Esophagus squamous epithelium (tissue), 4 donors: ENCODE data around the gene BEND3.

ENCODE experiments used
- POLR2A ChIP-seq, 4 donors: fragments of 450-650 bp; IDR thresholded peaks; one replicate each; pipeline ENCODE4 v1.6.1; 2017; ENCODE audit warnings: antibody characterized with exemption in 4 of 4, mild to moderate bottlenecking in 4 of 4, moderate library complexity in 3 of 4
- TF ChIP-seq, protein P1 (sequence below), 6 experiments: fragments of 450-650 bp in 4 of 6; fragments of 200-600 bp in 2 of 6; sonication (generic) in 2 of 6; IDR thresholded peaks; one replicate each; pipeline ENCODE4 v1.5.1; 2016 to 2019; ENCODE audit warnings: antibody characterized with exemption in 6 of 6, mild to moderate bottlenecking in 4 of 6, moderate library complexity in 4 of 6

DNA sequence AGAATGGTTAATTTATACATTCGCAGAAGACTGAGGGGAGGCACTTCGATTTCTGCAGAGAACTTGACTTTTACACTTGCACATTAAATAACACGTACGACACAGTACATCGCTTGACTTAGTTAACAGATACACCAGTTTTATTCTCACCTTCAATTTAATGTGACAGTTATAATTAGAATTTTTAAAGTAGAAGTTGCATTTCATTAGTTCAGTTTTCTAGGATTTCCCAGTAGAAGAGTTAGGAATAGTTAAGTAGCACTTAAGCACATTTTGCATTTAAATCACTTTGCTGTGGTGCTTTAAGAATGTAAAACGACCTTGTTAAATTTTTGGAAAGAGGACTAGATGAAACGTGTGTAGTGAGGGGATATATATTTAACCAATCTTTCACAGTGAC, 1.6 kb upstream of the BEND3 start:
- no peak for TF ChIP-seq POLR2A (IDR thresholded peaks at IDR 0.05)
- TF ChIP-seq, protein P1, sequence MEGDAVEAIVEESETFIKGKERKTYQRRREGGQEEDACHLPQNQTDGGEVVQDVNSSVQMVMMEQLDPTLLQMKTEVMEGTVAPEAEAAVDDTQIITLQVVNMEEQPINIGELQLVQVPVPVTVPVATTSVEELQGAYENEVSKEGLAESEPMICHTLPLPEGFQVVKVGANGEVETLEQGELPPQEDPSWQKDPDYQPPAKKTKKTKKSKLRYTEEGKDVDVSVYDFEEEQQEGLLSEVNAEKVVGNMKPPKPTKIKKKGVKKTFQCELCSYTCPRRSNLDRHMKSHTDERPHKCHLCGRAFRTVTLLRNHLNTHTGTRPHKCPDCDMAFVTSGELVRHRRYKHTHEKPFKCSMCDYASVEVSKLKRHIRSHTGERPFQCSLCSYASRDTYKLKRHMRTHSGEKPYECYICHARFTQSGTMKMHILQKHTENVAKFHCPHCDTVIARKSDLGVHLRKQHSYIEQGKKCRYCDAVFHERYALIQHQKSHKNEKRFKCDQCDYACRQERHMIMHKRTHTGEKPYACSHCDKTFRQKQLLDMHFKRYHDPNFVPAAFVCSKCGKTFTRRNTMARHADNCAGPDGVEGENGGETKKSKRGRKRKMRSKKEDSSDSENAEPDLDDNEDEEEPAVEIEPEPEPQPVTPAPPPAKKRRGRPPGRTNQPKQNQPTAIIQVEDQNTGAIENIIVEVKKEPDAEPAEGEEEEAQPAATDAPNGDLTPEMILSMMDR (IDR thresholded peaks at IDR 0.05) = no peak
